Measurements from ENCODE around the gene BCR.

DNA sequence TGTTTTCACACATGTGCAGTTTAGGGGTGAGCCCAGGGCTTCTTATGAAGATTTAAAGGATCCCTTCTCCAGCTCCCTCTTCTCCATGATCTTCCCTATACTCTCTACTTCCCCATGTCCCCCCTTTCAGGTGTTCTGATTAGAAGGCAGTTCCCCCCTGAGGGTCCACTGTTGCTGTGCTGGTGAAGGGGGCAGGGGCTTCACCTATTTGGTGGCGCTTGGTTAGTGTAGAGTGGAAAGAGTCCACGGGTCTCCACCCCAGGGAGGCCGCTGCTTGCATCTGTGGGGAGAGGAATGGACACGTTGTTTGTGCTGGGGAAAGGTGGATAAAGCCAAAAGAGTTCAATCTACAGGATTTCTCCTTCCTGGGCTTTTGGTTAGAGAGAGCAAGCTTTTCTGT lies 49.3 kb downstream of the BCR start:
- TF ChIP-seq CTCF (IDR thresholded peaks at IDR 0.05) (no peak), POLR2A (IDR thresholded peaks at IDR 0.05) (no peak)
